ENCODE measurements around the gene ZSCAN22.
A peak's percentile ranks its signal among the peaks of the same experiment; 100 is the strongest.

Gene ZSCAN22

GRCh38 chr19:58379246-58379645 is 52.5 kb downstream of the ZSCAN22 start:
- DNase-seq = no peak

DNA sequence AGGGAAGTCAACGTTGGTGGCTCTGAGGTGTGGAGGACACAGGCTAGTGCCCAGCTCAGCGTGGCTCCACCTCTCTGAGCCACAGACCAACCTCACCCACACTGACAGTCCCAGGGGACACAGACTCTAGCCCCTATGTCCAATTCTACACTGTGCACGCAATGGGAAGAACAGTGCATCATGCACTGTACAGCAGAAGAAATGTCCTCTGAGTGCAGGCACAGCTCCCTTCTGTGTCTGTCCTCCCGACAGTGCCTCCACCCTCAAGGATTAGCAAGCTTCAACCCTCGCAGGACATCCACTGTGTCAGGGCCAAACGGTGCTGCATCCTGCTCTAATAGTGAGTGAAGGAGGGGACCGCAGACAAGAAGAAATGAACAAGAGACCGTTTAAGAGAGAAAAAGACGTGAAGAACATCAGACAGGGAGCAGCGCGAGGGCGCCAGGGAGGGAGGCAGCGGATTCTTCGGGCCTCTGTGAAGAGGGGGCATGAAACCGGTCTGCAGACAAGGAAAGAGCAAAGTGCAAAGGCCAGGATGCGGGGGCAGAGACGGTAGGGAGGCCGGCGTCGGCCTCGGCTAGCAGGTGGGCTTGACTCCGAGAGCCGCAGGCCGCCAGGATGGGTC is 53.4 kb downstream of the ZSCAN22 start:
- DNase-seq = no peak

GRCh38 chr19:58380662-58381459 is 54.1 kb downstream of the ZSCAN22 start, which contains the start of gene ZNF837:
Gene ZNF837, minus strand, starts transcription at chr19:58381030. Its CDS starts 11,698 bp downstream, at chr19:58369332.
- peak; percentile 100 for DNase-seq

DNA sequence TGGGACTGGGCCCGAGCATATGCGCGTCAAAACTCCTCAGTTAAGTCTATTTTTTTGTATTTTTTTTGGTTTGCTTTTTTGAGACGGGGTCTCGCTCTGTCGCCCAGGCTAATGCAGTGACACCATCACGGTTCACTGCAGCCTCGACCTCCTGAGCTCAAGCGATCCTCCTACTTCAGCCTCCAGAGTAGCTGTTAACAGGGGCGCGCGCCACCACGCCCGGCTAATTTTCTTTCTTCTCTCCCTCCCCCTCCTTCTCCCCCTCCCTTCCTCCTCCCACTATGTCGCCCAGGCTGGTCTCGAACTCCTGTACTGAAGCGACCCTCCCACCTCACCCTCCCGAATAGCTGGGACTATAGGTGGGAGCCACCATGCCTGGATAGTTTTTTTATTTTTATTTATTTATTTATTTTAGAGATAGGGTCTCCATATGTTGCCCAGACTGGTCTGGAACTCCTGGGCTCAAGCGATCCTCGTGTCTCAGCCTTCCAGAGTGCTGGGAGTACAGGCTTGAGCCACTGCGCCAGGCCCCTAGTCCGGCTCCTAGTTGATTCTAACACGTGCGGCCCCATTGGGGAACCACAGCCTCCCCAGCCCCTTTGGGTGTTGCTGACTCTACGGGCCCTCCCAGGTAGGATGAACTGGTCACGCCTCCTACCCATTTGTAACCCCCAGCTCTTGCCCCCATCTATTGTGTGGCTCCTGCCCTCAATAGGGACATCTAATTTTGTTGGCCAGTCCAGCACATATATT is 54.8 kb downstream of the ZSCAN22 start:
- no peak for DNase-seq

DNA sequence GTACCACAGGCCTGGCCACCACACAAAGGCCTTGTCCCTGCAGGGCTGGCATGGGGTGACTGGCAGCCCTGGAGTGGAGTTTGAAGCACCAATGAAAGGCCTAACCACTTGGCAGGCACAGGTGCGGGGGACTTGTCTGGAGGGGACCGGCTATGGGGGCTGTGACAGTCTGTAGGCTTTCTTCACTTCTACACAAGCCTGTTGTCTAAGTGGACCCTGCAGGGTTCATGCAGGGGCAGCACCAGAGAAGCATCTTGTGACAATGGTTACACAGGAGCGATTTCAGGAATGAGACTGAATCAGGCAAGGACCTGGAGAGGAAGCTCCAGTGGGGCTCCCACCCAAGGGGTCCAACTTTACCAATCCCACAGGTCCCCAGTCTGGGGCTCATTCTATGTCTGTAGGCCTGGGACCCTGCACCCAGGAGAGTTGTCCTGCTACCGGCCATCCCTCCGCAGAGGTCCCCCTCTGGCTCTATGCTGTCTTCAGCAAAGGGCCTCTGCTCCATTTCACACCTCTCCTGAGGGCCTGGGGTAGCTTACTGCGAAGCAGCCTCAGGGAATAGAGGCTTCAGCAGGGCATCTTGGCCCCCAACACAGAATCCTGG is 56.3 kb downstream of the ZSCAN22 start:
- DNase-seq = no peak

DNA sequence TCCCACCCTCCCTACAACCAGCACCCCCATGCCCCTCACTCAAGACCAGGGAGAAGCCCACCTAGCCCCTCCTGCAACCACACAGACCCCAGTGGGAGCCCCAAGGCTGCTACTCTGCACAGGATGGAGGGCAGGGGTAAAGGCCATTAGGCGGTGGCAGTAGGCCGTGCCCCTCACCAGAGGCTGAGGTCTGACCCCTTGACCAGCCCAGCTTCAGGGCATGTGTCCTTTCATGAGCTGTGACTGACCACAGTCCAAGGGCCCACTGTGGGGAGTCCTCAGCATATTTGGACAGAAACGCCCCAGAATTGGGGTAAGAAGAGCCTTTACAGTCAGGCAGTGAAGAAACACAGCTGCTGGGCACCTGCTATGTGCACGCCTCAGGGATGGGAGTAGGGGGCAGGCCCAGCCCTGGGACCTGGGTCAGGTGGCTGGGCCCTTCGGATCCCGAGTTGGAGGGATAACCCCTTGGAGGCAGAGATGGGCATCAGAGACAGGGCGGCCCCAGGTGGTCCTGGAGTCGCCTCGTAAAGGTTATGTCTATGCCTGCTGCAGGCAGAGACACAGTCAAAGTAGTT is 58.6 kb downstream of the ZSCAN22 start:
- DNase-seq = no peak

GRCh38 chr19:58385891-58386575 is 59.2 kb downstream of the ZSCAN22 start:
- no peak for DNase-seq

- peak; percentile 98 for DNase-seq
These were observed 60.0 kb downstream of the ZSCAN22 start, which contains the start of gene RPS5 for GRCh38 chr19:58386576-58387337. Gene RPS5, plus strand, starts transcription at chr19:58387269. Its CDS starts 869 bp downstream, at chr19:58388138.

- no peak for DNase-seq
These were observed 60.8 kb downstream of the ZSCAN22 start for GRCh38 chr19:58387338-58388174.

GRCh38 chr19:58388175-58388526 is 61.4 kb downstream of the ZSCAN22 start:
- DNase-seq = no peak

Measured in COR-L47 (cell line).